A673 (cell line): Measurements from ENCODE around the gene ALPP. TPM values are rescaled to one million over a fixed set of nuclear protein-coding genes. Genes with fewer than 3 reads are reported as not detected.
"Not testable (repeated sequence)": the region's sequence is repeated elsewhere in the genome, so short reads cannot be mapped to it uniquely, and the experiment has no call there.

ENCODE experiments used
- BruUV-seq: library from RNA; stranded (reverse); fragments of 400-500 nt; replicated peaks from 2 replicates; lab custom pipeline; 2021; lab: Mats Ljungman, UMichigan
- CTCF ChIA-PET: fragments of 300-600 bp; sonication (Branson Sonifier 250); formaldehyde crosslinking; loops from one replicate; lab custom pipeline; 2022; ENCODE audit warnings: antibody characterized with exemption; lab: Charles Lee
- POLR2A ChIA-PET: fragments of 300-600 bp; sonication (Branson Sonifier 250); formaldehyde crosslinking; loops from one replicate; lab custom pipeline; 2022; ENCODE audit warnings: antibody characterized with exemption; ENCODE audit not compliant: low non-redundant PET; lab: Charles Lee
- DNase-seq: peaks from one replicate; pipeline ENCODE4 v3.0.0-alpha.2; 2015; ENCODE audit warnings: low spot score
- H3K27ac ChIP-seq: fragments of 200-600 bp; sonication (generic); 2 replicates; pipeline ENCODE4 v1.5.1; 2016; ENCODE audit warnings: mixed run types, low read depth, mild to moderate bottlenecking, mixed read lengths, antibody characterized with exemption, low read length; ENCODE audit not compliant: poor library complexity, severe bottlenecking
- H3K27me3 ChIP-seq: fragments of 200-600 bp; sonication (generic); replicated peaks from 2 replicates; pipeline ENCODE4 v1.6.1; 2017; ENCODE audit warnings: mixed run types, low read depth, mild to moderate bottlenecking, mixed read lengths, antibody characterized with exemption, low read length; ENCODE audit not compliant: insufficient read depth, poor library complexity
- H3K36me3 ChIP-seq: fragments of 200-600 bp; sonication (generic); 2 replicates; pipeline ENCODE4 v1.6.1; 2016; ENCODE audit warnings: mixed run types, mild to moderate bottlenecking, mixed read lengths, antibody characterized with exemption, low read length; ENCODE audit not compliant: insufficient read depth, poor library complexity, severe bottlenecking
- H3K4me1 ChIP-seq: fragments of 200-600 bp; sonication (generic); 2 replicates; pipeline ENCODE4 v1.6.1; 2017; ENCODE audit warnings: mixed run types, mild to moderate bottlenecking, mixed read lengths, antibody characterized with exemption, low read length; ENCODE audit not compliant: insufficient read depth, poor library complexity, severe bottlenecking
- H3K4me3 ChIP-seq: fragments of 200-600 bp; sonication (generic); 2 replicates; pipeline ENCODE4 v1.5.1; 2016; ENCODE audit warnings: low read depth, mixed run types, mild to moderate bottlenecking, mixed read lengths, low read length; ENCODE audit not compliant: poor library complexity, severe bottlenecking
- H3K9me3 ChIP-seq: fragments of 200-600 bp; sonication (generic); 2 replicates; pipeline ENCODE4 v1.6.1; 2016; ENCODE audit warnings: mixed run types, low read depth, mild to moderate bottlenecking, mixed read lengths, antibody characterized with exemption, low read length; ENCODE audit not compliant: poor library complexity, severe bottlenecking
- EZH2 ChIP-seq: fragments of 200-600 bp; sonication (generic); IDR thresholded peaks from 2 replicates; pipeline ENCODE4 v1.6.1; 2017; ENCODE audit warnings: borderline replicate concordance, low read depth, mild to moderate bottlenecking, mixed read lengths, antibody characterized with exemption, low read length; ENCODE audit not compliant: poor library complexity, severe bottlenecking
- intact Hi-C: fragments of 100-400 bp; cut with micrococcal nuclease; formaldehyde crosslinking; loops from one replicate; pipeline ENCODE4 v1.10.0; 2022; ENCODE audit not compliant: unreplicated experiment
- total RNA-seq: library from RNA; stranded (reverse); gene quantifications from 2 replicates; pipeline ENCODE4 v1.2.3, GENCODE V29; 2021
- TF ChIP-seq, protein P1 (sequence below): fragments of 300-800, 200-600 bp; sonication (generic); conservative IDR thresholded peaks from 2 replicates; pipeline ENCODE4 v1.5.1; 2017; ENCODE audit warnings: low read depth, mild to moderate bottlenecking, antibody characterized with exemption, low read length, moderate library complexity, mixed read lengths

Gene ALPP
- total RNA-seq, 1 experiment from 2014 or later, result not detected

DNA sequence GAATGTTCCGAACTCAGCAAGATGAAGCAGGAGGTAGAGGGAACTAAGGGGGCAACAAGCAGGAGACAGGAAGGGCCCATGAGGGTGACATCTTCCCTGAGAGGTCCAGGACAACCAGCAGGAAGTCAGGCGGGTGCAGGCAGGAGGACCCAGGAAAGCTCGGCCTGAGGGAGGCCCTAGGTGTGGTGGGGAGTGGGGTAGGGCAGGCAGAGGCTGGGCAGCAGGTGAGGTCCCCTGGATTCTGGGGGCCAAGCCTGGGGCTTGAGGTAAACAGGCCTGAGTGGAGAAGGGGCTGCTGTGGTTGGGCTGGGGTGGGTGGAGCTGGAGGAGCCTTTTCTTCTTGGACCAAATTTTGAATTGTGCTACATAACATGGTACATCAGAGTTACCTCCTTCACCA lies 24.0 kb downstream of the ALPP start:
- CTCF ChIA-PET, result no interaction called here
- Histone ChIP-seq H3K27ac (no peak overlapping the region), H3K27me3 (peaks cover 7% of the 10 kb centered on the region), H3K9me3 (no peaks in the 10 kb centered on the region), H3K36me3 (no peaks in the 10 kb centered on the region), H3K4me1 (no peaks in the 10 kb centered on the region), H3K4me3 (no peak overlapping the region)
- no TSS peak for BruUV-seq
- POLR2A ChIA-PET, result no interaction called here
- TF ChIP-seq, protein P1, sequence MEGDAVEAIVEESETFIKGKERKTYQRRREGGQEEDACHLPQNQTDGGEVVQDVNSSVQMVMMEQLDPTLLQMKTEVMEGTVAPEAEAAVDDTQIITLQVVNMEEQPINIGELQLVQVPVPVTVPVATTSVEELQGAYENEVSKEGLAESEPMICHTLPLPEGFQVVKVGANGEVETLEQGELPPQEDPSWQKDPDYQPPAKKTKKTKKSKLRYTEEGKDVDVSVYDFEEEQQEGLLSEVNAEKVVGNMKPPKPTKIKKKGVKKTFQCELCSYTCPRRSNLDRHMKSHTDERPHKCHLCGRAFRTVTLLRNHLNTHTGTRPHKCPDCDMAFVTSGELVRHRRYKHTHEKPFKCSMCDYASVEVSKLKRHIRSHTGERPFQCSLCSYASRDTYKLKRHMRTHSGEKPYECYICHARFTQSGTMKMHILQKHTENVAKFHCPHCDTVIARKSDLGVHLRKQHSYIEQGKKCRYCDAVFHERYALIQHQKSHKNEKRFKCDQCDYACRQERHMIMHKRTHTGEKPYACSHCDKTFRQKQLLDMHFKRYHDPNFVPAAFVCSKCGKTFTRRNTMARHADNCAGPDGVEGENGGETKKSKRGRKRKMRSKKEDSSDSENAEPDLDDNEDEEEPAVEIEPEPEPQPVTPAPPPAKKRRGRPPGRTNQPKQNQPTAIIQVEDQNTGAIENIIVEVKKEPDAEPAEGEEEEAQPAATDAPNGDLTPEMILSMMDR, result no peak
- no peak for TF ChIP-seq EZH2
- no peak for DNase-seq
- intact Hi-C loops, result no loop called here

DNA sequence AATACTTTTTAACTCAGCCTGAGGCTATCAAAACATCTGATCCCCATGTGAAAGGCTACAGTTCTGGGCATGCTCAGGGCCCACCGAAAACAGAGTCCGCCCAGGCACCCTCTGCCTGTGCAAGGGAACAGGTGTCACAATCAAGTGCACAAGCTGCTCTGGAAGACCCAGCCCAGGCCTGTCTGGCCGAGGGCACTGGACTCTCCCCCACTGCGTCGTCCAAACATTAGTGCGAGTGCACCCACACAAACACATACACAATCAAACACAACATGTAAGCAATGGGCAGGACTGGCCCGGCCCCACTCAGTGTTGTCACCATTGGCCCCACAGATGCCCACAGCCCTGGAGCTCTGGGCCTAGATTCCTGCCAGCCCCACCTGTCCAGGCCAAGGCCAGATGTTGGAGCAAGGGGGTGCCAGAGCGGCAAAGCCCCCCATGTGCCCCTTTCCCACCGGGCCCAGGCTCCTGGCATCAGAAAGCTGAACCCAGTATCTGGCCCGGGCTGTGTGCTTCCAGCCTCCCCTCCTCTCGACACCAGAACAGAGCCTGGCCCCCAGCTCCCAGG lies 27.5 kb downstream of the ALPP start:
- POLR2A ChIA-PET, result no interaction called here

DNA sequence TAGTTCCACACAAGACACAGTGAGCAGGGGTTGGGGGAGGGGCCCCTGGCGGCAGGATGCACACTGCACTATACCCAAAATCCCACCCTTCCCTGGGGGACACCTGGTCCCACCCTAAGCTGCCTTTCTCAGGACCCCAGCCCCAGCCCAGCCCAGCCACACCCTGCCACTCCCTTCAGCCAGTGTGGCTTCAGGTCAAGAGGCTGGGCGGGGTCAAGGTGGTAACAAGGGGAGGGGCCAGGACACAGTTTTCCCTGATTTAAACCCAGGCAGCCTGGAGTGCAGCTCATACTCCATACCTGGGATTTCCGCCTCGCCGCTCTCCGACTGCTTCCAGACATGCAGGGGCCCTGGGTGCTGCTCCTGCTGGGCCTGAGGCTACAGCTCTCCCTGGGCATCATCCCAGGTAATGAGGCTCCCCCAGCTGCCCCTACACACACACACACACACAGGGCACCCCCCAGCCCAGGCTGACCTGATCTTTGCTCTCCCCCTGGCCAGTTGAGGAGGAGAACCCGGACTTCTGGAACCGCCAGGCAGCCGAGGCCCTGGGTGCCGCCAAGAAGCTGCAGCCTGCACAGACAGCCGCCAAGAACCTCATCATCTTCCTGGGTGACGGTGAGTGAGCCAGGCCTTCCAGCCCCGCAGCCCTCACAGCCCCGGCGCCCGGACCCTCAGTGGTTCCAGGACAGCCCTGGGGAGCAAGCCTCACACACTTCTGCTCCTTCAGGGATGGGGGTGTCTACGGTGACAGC lies 28.2 kb downstream of the ALPP start, which contains the start of gene ALPG:
TSS of gene ALPG (plus strand) at position 289 of the 755 bp plus-strand sequence. CDS start at position 340, 51 bp downstream.
- ChIA-PET CTCF (no interaction called here), POLR2A (no interaction called here)
- TF ChIP-seq, protein P1, result no peak
- no peak for TF ChIP-seq EZH2
- Histone ChIP-seq H3K4me1 (no peaks in the 10 kb centered on the region), H3K27ac (no peak within 1 kb of the TSS), H3K36me3 (no peaks in the 10 kb centered on the region), H3K27me3 (peaks cover 5% of the 10 kb centered on the region), H3K9me3 (no peaks in the 10 kb centered on the region), H3K4me3 (no peak within 1 kb of the TSS)
- BruUV-seq, result no TSS peak
- intact Hi-C loops, result no loop called here
- DNase-seq, result no peak

More for the DNA sequence above, 27.5 kb downstream of the ALPP start:
- intact Hi-C loops, result no loop called here
- CTCF ChIA-PET, result no interaction called here
- no peak for DNase-seq
- TF ChIP-seq EZH2, result no peak
- TF ChIP-seq, protein P1, result no peak
- H3K27ac ChIP-seq, result no peak overlapping the region
- H3K36me3 ChIP-seq, result no peaks in the 10 kb centered on the region
- no TSS peak for BruUV-seq
- H3K9me3 ChIP-seq, result no peaks in the 10 kb centered on the region
- H3K27me3 ChIP-seq, result peaks cover 5% of the 10 kb centered on the region
- H3K4me3 ChIP-seq, result no peak overlapping the region
- no peaks in the 10 kb centered on the region for H3K4me1 ChIP-seq

DNA sequence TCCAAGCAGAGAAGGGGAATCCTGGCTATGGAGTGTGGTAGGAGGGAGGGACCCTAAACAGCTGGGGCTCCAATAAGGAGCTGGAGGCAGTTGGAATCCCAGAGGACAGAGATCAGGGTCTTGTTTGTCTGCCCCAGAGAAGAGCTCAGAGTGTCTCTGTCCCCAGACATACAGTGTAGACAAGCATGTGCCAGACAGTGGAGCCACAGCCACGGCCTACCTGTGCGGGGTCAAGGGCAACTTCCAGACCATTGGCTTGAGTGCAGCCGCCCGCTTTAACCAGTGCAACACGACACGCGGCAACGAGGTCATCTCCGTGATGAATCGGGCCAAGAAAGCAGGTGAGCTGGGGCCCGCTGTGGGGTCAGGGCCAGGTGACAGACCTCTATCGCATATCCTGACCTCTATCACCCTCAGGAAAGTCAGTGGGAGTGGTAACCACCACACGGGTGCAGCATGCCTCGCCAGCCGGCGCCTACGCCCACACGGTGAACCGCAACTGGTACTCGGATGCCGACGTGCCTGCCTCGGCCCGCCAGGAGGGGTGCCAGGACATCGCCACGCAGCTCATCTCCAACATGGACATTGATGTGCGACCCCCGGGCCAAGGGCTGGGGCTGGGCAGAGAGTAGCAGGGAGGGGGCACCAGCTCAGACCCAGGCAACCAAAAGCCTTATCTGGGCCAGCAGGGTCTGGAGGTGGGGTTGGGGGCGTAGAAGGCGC lies 29.0 kb downstream of the ALPP start:
- intact Hi-C loops, CTCF ChIA-PET, H3K36me3 ChIP-seq, H3K4me3 ChIP-seq, POLR2A ChIA-PET, DNase-seq, BruUV-seq, H3K27ac ChIP-seq, H3K9me3 ChIP-seq, H3K4me1 ChIP-seq: not testable (repeated sequence)
- H3K27me3 ChIP-seq, result peaks cover 13% of the 10 kb centered on the region

DNA sequence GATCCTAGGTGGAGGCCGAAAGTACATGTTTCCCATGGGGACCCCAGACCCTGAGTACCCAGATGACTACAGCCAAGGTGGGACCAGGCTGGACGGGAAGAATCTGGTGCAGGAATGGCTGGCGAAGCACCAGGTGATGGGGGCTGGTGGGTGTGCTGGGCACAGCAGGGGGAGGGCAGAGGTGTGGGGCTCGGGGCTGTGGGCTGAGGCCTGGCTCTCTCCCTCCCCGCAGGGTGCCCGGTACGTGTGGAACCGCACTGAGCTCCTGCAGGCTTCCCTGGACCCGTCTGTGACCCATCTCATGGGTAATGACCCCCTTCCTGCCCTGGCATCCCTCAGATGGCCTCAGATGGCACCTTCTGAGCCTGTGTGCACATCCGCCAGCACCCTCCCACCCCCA lies 29.7 kb downstream of the ALPP start:
- H3K9me3 ChIP-seq, DNase-seq, CTCF ChIA-PET, H3K4me1 ChIP-seq, POLR2A ChIA-PET, H3K36me3 ChIP-seq, H3K27ac ChIP-seq, BruUV-seq, H3K4me3 ChIP-seq, intact Hi-C loops: not testable (repeated sequence)
- peaks cover 19% of the 10 kb centered on the region for H3K27me3 ChIP-seq
